ENCODE data around the gene FGFR2. TPM values are rescaled to one million over a fixed set of nuclear protein-coding genes. Genes with fewer than 3 reads are reported as not detected.

Gene FGFR2
- total RNA-seq, 1 experiment from 2014 or later: 135 TPM

DNA sequence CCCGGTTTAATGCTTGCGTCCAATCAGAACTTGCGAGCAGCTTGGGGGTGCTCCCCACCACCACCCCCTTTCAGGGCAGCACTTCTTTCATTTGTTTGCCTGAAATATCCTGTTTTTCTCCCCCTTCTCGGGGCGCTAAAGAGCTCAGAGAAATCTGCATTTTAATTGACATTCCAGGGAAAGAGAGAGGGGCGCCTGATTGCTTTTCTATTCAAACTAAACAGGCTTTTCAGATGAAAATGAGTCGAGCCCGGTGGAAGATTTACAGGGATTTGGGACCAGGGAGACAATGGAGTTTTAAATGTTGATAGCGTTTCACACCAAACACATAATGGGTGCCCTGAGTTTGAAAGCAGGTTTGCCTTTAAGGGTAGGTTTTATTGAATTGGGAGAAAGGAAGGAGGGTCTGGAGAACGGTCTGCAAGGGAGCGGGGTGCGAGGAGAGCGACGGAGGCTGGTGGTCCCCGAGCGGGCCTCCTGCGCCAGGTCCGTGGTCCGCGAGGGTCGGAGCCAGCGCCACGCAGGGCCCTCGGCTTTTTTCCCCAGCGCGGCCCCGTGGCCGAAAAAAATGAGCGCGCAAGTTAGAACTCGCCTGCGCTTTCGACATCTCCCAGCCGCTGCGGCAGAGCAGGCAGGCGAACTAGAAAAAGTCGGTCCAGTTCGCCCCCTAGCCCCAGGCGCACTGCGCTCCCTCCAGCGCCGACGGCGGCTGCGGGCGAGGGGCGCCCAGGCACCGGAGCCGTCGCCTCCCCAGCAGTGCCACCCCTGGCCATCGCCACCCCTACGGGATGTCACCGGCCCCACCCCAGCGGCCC lies 1.3 kb downstream of the FGFR2 start:
- Histone ChIP-seq H3K23me2 (ENCODE audit: insufficient read length, low read depth, low read length, poor library complexity, severe bottlenecking) (peaks cover 4% of the 10 kb centered on the region), H3K56ac (ENCODE audit: insufficient read length, low read depth, low read length) (no peak overlapping the region), H2AFZ (ENCODE audit: low read length) (no peak overlapping the region), H2AK5ac (ENCODE audit: insufficient read length, low read length) (no peak overlapping the region), H3K79me1 (ENCODE audit: insufficient read depth, low read depth, low read length, poor library complexity, severe bottlenecking) (peaks cover 6% of the 10 kb centered on the region), H2BK20ac (ENCODE audit: low read depth, low read length, poor library complexity, severe bottlenecking) (no peak overlapping the region), H2BK120ac (ENCODE audit: low read depth, low read length, poor library complexity, severe bottlenecking) (no peak overlapping the region), H4K20me1 (ENCODE audit: control insufficient read depth, insufficient read depth, insufficient read length) (peaks cover 2% of the 10 kb centered on the region), H3K79me2 (ENCODE audit: insufficient read depth, low read length) (peaks cover 32% of the 10 kb centered on the region; the same call in 1 of the 2 replicates), H2BK12ac (ENCODE audit: insufficient read length, low read depth, low read length) (no peak overlapping the region), H3K9me3 (ENCODE audit: control insufficient read depth, low read depth, low read length) (no peaks in the 10 kb centered on the region), H3K4me2 (ENCODE audit: insufficient read depth, insufficient read length, low read length) (peak overlapping the region; percentile 75), H3T11ph (ENCODE audit: low read length) (no peak overlapping the region), H2BK15ac (ENCODE audit: low read depth, low read length) (no peak overlapping the region), H3K27ac (ENCODE audit: insufficient read length, low read depth, low read length) (peak overlapping the region; percentile 98), H3K18ac (ENCODE audit: insufficient read length, low read depth, low read length) (peak overlapping the region; percentile 72), H3K4me1 (ENCODE audit: insufficient read depth, low read length) (peaks cover 18% of the 10 kb centered on the region), H3K27me3 (ENCODE audit: insufficient read depth, low read length) (no peaks in the 10 kb centered on the region), H3K4ac (ENCODE audit: low read depth, low read length) (no peak overlapping the region), H3K9ac (ENCODE audit: extremely low read depth, insufficient read length, low read length) (peak overlapping the region; percentile 83), H4K8ac (replicated peaks; ENCODE audit: insufficient read length, low read depth, low read length) (no peak overlapping the region), H4K5ac (ENCODE audit: insufficient read length, low read depth, low read length) (peak overlapping the region; percentile 23), H4K91ac (ENCODE audit: insufficient read length, low read depth, low read length) (no peak overlapping the region), H2BK5ac (ENCODE audit: insufficient read length, low read length) (no peak overlapping the region), H3K14ac (ENCODE audit: insufficient read depth, low read length) (peak overlapping the region; percentile 78), H3K23ac (ENCODE audit: insufficient read length, low read depth, low read length) (no peak overlapping the region)
- Mint-ChIP-seq H3K27me3 (ENCODE audit: low read depth) (peaks cover 6% of the 10 kb centered on the region), H3K9me3 (peaks cover 2 to 3% of the 10 kb centered on the region in 2 experiments; a peak in 4 of 5 replicates), H3K4me3 (peak overlapping the region; percentile 88 to 98), H3K27ac (peak overlapping the region; percentile 97 to 100 (median 100)), H3K36me3 (ENCODE audit: insufficient read depth in 1 of 3, low read depth in 3 of 3) (peaks cover 28 to 43% (median 40%) of the 10 kb centered on the region in 3 experiments), H3K4me1 (peaks cover 69 to 70% of the 10 kb centered on the region in 2 experiments)
- peak; percentile 73 for DNase-seq
- WGBS (ENCODE audit: extremely low coverage, insufficient read length, low lambda C conversion rate): no CpG with 5 or more reads among the region's 54 CpGs
- TF ChIP-seq, protein P1, sequence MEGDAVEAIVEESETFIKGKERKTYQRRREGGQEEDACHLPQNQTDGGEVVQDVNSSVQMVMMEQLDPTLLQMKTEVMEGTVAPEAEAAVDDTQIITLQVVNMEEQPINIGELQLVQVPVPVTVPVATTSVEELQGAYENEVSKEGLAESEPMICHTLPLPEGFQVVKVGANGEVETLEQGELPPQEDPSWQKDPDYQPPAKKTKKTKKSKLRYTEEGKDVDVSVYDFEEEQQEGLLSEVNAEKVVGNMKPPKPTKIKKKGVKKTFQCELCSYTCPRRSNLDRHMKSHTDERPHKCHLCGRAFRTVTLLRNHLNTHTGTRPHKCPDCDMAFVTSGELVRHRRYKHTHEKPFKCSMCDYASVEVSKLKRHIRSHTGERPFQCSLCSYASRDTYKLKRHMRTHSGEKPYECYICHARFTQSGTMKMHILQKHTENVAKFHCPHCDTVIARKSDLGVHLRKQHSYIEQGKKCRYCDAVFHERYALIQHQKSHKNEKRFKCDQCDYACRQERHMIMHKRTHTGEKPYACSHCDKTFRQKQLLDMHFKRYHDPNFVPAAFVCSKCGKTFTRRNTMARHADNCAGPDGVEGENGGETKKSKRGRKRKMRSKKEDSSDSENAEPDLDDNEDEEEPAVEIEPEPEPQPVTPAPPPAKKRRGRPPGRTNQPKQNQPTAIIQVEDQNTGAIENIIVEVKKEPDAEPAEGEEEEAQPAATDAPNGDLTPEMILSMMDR (conservative IDR thresholded peaks at IDR 0.05): peak; percentile 29; the same call in 2 of the 3 replicates

All from H9 (cell line).